HEK293 (cell line): ENCODE data around the gene NFKBIL1.

ENCODE experiments used
- CTCF ChIA-PET: fragments of 350-600 bp; formaldehyde crosslinking; extraction: SDS; loops from one replicate; lab custom pipeline; 2021; ENCODE audit warnings: antibody characterized with exemption; lab: Yijun Ruan, JAX
- POLR2A ChIA-PET: fragments of 300-600 bp; formaldehyde crosslinking; extraction: SDS; loops from one replicate; lab custom pipeline; 2020; ENCODE audit warnings: antibody characterized with exemption, inconsistent platforms; lab: Yijun Ruan, JAX
- H3K27ac ChIP-seq: fragments of 200-500 bp; sonication (Bioruptor generic); 2 replicates; pipeline ENCODE4 v1.5.1; 2014; ENCODE audit warnings: low read depth, low read length, control low read depth, inconsistent platforms; ENCODE audit errors: extremely low read depth
- H3K36me3 ChIP-seq, 2 experiments: fragments of 200-500 bp in 1 of 2; sonication (Bioruptor generic) in 1 of 2; 1 replicate in 1 of 2; 2 replicates in 1 of 2; pipeline ENCODE4 v1.5.1; 2014 to 2017; ENCODE audit warnings: inconsistent platforms in 2 of 2, low read length in 2 of 2; ENCODE audit not compliant: control insufficient read depth in 2 of 2, insufficient read depth in 1 of 2
- H3K4me1 ChIP-seq: fragments of 200-500 bp; sonication (Bioruptor generic); 2 replicates; pipeline ENCODE4 v1.5.1; 2014; ENCODE audit warnings: mild to moderate bottlenecking, low read length, inconsistent platforms; ENCODE audit not compliant: control insufficient read depth, insufficient read depth
- H3K4me3 ChIP-seq: 2 replicates; pipeline ENCODE4 v1.5.1; 2011; ENCODE audit warnings: low read depth, mild to moderate bottlenecking, control low read depth, low read length, moderate library complexity
- H3K9me3 ChIP-seq: fragments of 200-500 bp; sonication (Bioruptor generic); 2 replicates; pipeline ENCODE4 v1.5.1; 2014; ENCODE audit warnings: low read depth, low read length, inconsistent platforms; ENCODE audit not compliant: control insufficient read depth, insufficient read depth
- ATF2 ChIP-seq: fragments of 450-650 bp; formaldehyde crosslinking; IDR thresholded peaks from 2 replicates; pipeline ENCODE4 v1.5.1; 2016; ENCODE audit warnings: missing biosample characterization, missing genetic modification characterization, low read depth
- CTCF ChIP-seq: fragments of 450-650 bp; formaldehyde crosslinking; IDR thresholded peaks from 2 replicates; pipeline ENCODE4 v1.5.1; 2016; ENCODE audit warnings: missing biosample characterization, missing genetic modification characterization
- FEZF1 ChIP-seq: fragments of 450-650 bp; formaldehyde crosslinking; IDR thresholded peaks from 2 replicates; pipeline ENCODE4 v1.5.1; 2016; ENCODE audit warnings: missing biosample characterization, missing genetic modification characterization
- GLIS2 ChIP-seq: fragments of 450-650 bp; formaldehyde crosslinking; IDR thresholded peaks from 2 replicates; pipeline ENCODE4 v1.5.1; 2016; ENCODE audit warnings: missing biosample characterization, missing genetic modification characterization
- MYNN ChIP-seq: fragments of 450-650 bp; formaldehyde crosslinking; IDR thresholded peaks from 2 replicates; pipeline ENCODE4 v1.5.1; 2016; ENCODE audit warnings: missing biosample characterization, missing genetic modification characterization, borderline replicate concordance
- REPIN1 ChIP-seq: fragments of 450-650 bp; formaldehyde crosslinking; IDR thresholded peaks from 2 replicates; pipeline ENCODE4 v1.5.1; 2017; ENCODE audit warnings: missing biosample characterization, missing genetic modification characterization, low read depth
- TSHZ1 ChIP-seq: fragments of 450-650 bp; formaldehyde crosslinking; IDR thresholded peaks from 2 replicates; pipeline ENCODE4 v1.5.1; 2016; ENCODE audit warnings: missing biosample characterization, missing genetic modification characterization, borderline replicate concordance
- ZBTB17 ChIP-seq: fragments of 450-650 bp; formaldehyde crosslinking; IDR thresholded peaks from 2 replicates; pipeline ENCODE4 v1.5.1; 2016; ENCODE audit warnings: missing biosample characterization, missing genetic modification characterization
- ZNF114 ChIP-seq: fragments of 450-650 bp; formaldehyde crosslinking; IDR thresholded peaks from 2 replicates; pipeline ENCODE4 v1.5.0; 2017; ENCODE audit warnings: missing biosample characterization, missing genetic modification characterization
- ZNF16 ChIP-seq: fragments of 450-650 bp; formaldehyde crosslinking; IDR thresholded peaks from 2 replicates; pipeline ENCODE4 v1.5.1; 2016; ENCODE audit warnings: low read depth, missing biosample characterization, missing genetic modification characterization
- ZNF2 ChIP-seq: fragments of 450-650 bp; formaldehyde crosslinking; IDR thresholded peaks from 2 replicates; pipeline ENCODE4 v1.5.1; 2016; ENCODE audit warnings: missing biosample characterization, missing genetic modification characterization
- ZNF221 ChIP-seq: fragments of 450-650 bp; formaldehyde crosslinking; IDR thresholded peaks from 2 replicates; pipeline ENCODE4 v1.5.1; 2017; ENCODE audit warnings: missing biosample characterization, missing genetic modification characterization, borderline replicate concordance
- ZNF398 ChIP-seq: fragments of 450-650 bp; formaldehyde crosslinking; IDR thresholded peaks from 2 replicates; pipeline ENCODE4 v1.5.1; 2017; ENCODE audit warnings: missing biosample characterization, missing genetic modification characterization
- ZNF600 ChIP-seq: fragments of 450-650 bp; formaldehyde crosslinking; IDR thresholded peaks from 2 replicates; pipeline ENCODE4 v1.5.1; 2016; ENCODE audit warnings: missing biosample characterization, missing genetic modification characterization
- ZNF621 ChIP-seq: fragments of 450-650 bp; formaldehyde crosslinking; IDR thresholded peaks from 2 replicates; pipeline ENCODE4 v1.5.1; 2017; ENCODE audit warnings: missing biosample characterization, missing genetic modification characterization
- ZNF664 ChIP-seq: fragments of 450-650 bp; formaldehyde crosslinking; IDR thresholded peaks from 2 replicates; pipeline ENCODE4 v1.5.1; 2016; ENCODE audit warnings: missing biosample characterization, missing genetic modification characterization
- ZNF701 ChIP-seq: fragments of 450-650 bp; formaldehyde crosslinking; IDR thresholded peaks from 2 replicates; pipeline ENCODE4 v1.5.1; 2016; ENCODE audit warnings: missing biosample characterization, missing genetic modification characterization
- ZNF785 ChIP-seq: fragments of 450-650 bp; formaldehyde crosslinking; IDR thresholded peaks from 2 replicates; pipeline ENCODE4 v1.5.1; 2016; ENCODE audit warnings: missing biosample characterization, missing genetic modification characterization
- TF ChIP-seq, protein P1 (sequence below): fragments of 450-650 bp; formaldehyde crosslinking; IDR thresholded peaks from 2 replicates; pipeline ENCODE4 v1.5.1; 2016; ENCODE audit warnings: missing biosample characterization, missing genetic modification characterization
- TF ChIP-seq, protein P2 (sequence below): fragments of 450-650 bp; formaldehyde crosslinking; IDR thresholded peaks from 2 replicates; pipeline ENCODE4 v1.5.1; 2016; ENCODE audit warnings: missing biosample characterization, missing genetic modification characterization, low read depth

NFKBIL1 gene

DNA sequence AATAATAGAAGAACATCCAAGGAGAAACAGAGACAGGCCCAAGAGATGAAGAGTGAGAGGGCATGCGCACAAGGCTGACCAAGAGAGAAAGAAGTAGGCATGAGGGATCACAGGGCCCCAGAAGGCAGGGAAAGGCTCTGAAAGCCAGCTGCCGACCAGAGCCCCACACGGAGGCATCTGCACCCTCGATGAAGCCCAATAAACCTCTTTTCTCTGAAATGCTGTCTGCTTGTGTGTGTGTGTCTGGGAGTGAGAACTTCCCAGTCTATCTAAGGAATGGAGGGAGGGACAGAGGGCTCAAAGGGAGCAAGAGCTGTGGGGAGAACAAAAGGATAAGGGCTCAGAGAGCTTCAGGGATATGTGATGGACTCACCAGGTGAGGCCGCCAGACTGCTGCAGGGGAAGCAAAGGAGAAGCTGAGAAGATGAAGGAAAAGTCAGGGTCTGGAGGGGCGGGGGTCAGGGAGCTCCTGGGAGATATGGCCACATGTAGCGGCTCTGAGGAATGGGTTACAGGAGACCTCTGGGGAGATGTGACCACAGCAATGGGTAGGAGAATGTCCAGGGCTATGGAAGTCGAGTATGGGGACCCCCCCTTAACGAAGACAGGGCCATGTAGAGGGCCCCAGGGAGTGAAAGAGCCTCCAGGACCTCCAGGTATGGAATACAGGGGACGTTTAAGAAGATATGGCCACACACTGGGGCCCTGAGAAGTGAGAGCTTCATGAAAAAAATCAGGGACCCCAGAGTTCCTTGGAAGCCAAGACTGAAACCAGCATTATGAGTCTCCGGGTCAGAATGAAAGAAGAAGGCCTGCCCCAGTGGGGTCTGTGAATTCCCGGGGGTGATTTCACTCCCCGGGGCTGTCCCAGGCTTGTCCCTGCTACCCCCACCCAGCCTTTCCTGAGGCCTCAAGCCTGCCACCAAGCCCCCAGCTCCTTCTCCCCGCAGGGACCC lies 27.0 kb downstream of the NFKBIL1 start:
- Histone ChIP-seq H3K4me3 (no peak overlapping the region), H3K9me3 (no peaks in the 10 kb centered on the region), H3K27ac (no peak overlapping the region), H3K36me3 (no peaks in the 10 kb centered on the region), H3K4me1 (no peaks in the 10 kb centered on the region)
- ChIA-PET CTCF (interaction anchor here (1.0 to 18.7 kb wide), 9 partner anchors 10 to 78 kb away, joined by 3 to 518 read pairs (median 4); partner anchors contain the start of genes ATP6V1G2, LST1 and NCR3), POLR2A (interaction anchor here (1.3 to 1.4 kb wide), 3 partner anchors 8 to 48 kb away, joined by 3 to 4 read pairs (median 3); partner anchors contain the start of gene LTB)
- TF ChIP-seq ZNF664 (no peak), ZNF621 (tag by site-specific recombination) (no peak), GLIS2 (tag by site-specific recombination) (0 out of 2 replicates have a peak, but pooled peaks have one; percentile 9), ZNF221 (tag by site-specific recombination) (no peak), ZNF2 (tag by site-specific recombination) (no peak), FEZF1 (tag by site-specific recombination) (no peak), ZNF785 (tag by site-specific recombination) (no peak), TSHZ1 (tag by site-specific recombination) (no peak), ZNF114 (tag by site-specific recombination) (no peak), ZNF600 (no peak), REPIN1 (no peak), ZNF701 (tag by site-specific recombination) (no peak), ZBTB17 (tag by site-specific recombination) (no peak), CTCF (tag by site-specific recombination) (0 out of 2 replicates have a peak, but pooled peaks have one; percentile 21), ZNF16 (tag by site-specific recombination) (no peak), MYNN (no peak), ATF2 (tag by site-specific recombination) (no peak), ZNF398 (tag by site-specific recombination) (no peak)
- TF ChIP-seq, protein P1, sequence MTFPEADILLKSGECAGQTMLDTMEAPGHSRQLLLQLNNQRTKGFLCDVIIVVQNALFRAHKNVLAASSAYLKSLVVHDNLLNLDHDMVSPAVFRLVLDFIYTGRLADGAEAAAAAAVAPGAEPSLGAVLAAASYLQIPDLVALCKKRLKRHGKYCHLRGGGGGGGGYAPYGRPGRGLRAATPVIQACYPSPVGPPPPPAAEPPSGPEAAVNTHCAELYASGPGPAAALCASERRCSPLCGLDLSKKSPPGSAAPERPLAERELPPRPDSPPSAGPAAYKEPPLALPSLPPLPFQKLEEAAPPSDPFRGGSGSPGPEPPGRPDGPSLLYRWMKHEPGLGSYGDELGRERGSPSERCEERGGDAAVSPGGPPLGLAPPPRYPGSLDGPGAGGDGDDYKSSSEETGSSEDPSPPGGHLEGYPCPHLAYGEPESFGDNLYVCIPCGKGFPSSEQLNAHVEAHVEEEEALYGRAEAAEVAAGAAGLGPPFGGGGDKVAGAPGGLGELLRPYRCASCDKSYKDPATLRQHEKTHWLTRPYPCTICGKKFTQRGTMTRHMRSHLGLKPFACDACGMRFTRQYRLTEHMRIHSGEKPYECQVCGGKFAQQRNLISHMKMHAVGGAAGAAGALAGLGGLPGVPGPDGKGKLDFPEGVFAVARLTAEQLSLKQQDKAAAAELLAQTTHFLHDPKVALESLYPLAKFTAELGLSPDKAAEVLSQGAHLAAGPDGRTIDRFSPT = no peak
- TF ChIP-seq, protein P2, sequence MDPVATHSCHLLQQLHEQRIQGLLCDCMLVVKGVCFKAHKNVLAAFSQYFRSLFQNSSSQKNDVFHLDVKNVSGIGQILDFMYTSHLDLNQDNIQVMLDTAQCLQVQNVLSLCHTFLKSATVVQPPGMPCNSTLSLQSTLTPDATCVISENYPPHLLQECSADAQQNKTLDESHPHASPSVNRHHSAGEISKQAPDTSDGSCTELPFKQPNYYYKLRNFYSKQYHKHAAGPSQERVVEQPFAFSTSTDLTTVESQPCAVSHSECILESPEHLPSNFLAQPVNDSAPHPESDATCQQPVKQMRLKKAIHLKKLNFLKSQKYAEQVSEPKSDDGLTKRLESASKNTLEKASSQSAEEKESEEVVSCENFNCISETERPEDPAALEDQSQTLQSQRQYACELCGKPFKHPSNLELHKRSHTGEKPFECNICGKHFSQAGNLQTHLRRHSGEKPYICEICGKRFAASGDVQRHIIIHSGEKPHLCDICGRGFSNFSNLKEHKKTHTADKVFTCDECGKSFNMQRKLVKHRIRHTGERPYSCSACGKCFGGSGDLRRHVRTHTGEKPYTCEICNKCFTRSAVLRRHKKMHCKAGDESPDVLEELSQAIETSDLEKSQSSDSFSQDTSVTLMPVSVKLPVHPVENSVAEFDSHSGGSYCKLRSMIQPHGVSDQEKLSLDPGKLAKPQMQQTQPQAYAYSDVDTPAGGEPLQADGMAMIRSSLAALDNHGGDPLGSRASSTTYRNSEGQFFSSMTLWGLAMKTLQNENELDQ (tag by site-specific recombination) = no peak
